ENCODE measurements around the gene KCNF1. TPM values are rescaled to one million over a fixed set of nuclear protein-coding genes. Genes with fewer than 3 reads are reported as not detected.

The KCNF1 gene
- 10 to 100 TPM in 1 of 2 donors, 1 to 10 TPM in 1; 5.2 to 17.0 TPM for total RNA-seq
- 3.5 TPM for polyA plus RNA-seq (2013, experiment 1 of 2)
- polyA plus RNA-seq (2013, experiment 2 of 2) = 4.1 TPM
- long read RNA-seq, experiment 1, transcript KCNF1-201 (1 exons, 2,289 nt) = major isoform, 5 of 5 reads
- long read RNA-seq, experiment 1, partial matches to known transcripts = 0 of 5 reads
- long read RNA-seq, experiment 1, other reads (novel, unspliced or antisense) = 0 of 5 reads
- long read RNA-seq, experiment 2, transcript KCNF1-201 (1 exons, 2,289 nt) = major isoform, 30 of 30 reads
- long read RNA-seq, experiment 2, partial matches to known transcripts = 0 of 30 reads
- long read RNA-seq, experiment 2, other reads (novel, unspliced or antisense) = 0 of 30 reads
- long read RNA-seq, experiment 3, transcript KCNF1-201 (1 exons, 2,289 nt) = major isoform, 7 of 8 reads
- long read RNA-seq, experiment 3, partial matches to known transcripts = 0 of 8 reads
- long read RNA-seq, experiment 3, other reads (novel, unspliced or antisense) = 1 of 8 reads
- long read RNA-seq, experiment 4, partial matches to known transcripts = 0 of 4 reads
- long read RNA-seq, experiment 4, other reads (novel, unspliced or antisense) = 0 of 4 reads

GRCh38 chr2:10911291-10912075 is at the start of gene KCNF1:
Gene KCNF1, plus strand, starts transcription at chr2:10911934. Its CDS starts 493 bp downstream, at chr2:10912427.
- WGBS, 2 experiments (ENCODE audit: insufficient coverage in 1 of 2, insufficient read length in 1 of 2) = 8 to 15% methylated on average over 29 to 53 of the region's 53 CpGs
- H3K27ac ChIP-seq (ENCODE audit: low read depth, low read length) = peak within 1 kb of the TSS; percentile 1
- Mint-ChIP-seq H3K27ac (peak within 1 kb of the TSS; percentile 84), H3K9me3 (no peaks in the 10 kb centered on the region), H3K36me3 (ENCODE audit: low read depth) (peaks cover 3% of the 10 kb centered on the region), H3K27me3 (ENCODE audit: insufficient read depth) (peaks cover 16% of the 10 kb centered on the region), H3K4me3 (peak within 1 kb of the TSS; percentile 64), H3K4me1 (peaks cover 52% of the 10 kb centered on the region)
- peak; percentile 92 for DNase-seq
- H3K4me3 ChIP-seq (ENCODE audit: low read length) = peak within 1 kb of the TSS; percentile 76
- H3K9me3 ChIP-seq (ENCODE audit: control insufficient read depth, low read length) = no peaks in the 10 kb centered on the region
- H3K27me3 ChIP-seq (ENCODE audit: control insufficient read depth, insufficient read depth, low read length, poor library complexity, severe bottlenecking) = peaks cover 11% of the 10 kb centered on the region
- H3K36me3 ChIP-seq (ENCODE audit: control insufficient read depth, insufficient read depth, low read length) = no peaks in the 10 kb centered on the region
- peaks cover 6% of the 10 kb centered on the region for H3K4me1 ChIP-seq (ENCODE audit: control insufficient read depth, insufficient read depth, low read length)
- TF ChIP-seq, protein P1, sequence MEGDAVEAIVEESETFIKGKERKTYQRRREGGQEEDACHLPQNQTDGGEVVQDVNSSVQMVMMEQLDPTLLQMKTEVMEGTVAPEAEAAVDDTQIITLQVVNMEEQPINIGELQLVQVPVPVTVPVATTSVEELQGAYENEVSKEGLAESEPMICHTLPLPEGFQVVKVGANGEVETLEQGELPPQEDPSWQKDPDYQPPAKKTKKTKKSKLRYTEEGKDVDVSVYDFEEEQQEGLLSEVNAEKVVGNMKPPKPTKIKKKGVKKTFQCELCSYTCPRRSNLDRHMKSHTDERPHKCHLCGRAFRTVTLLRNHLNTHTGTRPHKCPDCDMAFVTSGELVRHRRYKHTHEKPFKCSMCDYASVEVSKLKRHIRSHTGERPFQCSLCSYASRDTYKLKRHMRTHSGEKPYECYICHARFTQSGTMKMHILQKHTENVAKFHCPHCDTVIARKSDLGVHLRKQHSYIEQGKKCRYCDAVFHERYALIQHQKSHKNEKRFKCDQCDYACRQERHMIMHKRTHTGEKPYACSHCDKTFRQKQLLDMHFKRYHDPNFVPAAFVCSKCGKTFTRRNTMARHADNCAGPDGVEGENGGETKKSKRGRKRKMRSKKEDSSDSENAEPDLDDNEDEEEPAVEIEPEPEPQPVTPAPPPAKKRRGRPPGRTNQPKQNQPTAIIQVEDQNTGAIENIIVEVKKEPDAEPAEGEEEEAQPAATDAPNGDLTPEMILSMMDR (conservative IDR thresholded peaks at IDR 0.05) = peak; percentile 56
- H3K9ac ChIP-seq (ENCODE audit: extremely low read depth, low read length, poor library complexity, severe bottlenecking) = peak within 1 kb of the TSS; percentile 45

DNA sequence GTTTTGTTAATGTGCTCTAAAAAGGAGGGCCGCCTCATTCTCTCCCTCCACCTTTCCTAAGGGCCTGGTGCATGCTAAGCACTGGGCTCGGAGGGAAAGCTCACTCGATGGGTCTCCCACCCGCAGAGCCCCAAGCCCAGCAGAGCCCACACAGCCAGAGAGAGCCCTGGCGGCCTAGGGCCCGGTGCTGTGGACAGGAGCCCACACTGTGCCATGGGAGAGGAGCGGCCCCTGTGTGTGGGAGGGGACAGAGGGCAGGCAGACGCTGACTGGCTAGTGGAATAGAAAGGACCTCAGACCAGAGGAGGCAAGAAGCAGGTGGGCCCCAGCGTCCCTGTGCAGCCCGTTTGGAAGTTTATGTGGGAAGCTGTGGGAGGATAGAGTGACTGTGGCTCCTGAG is 49.4 kb upstream of the KCNF1 start:
- 83 to 90% methylated on average over 3 to 10 of the region's 10 CpGs for WGBS, 2 experiments (ENCODE audit: insufficient coverage in 1 of 2, insufficient read length in 1 of 2)
- no peaks in the 10 kb centered on the region for H3K36me3 ChIP-seq (ENCODE audit: control insufficient read depth, insufficient read depth, low read length)
- no peak overlapping the region for H3K4me3 ChIP-seq (ENCODE audit: low read length)
- H3K4me3 Mint-ChIP-seq = no peak overlapping the region
- TF ChIP-seq, protein P1 (conservative IDR thresholded peaks at IDR 0.05) = no peak
- H3K27me3 Mint-ChIP-seq (ENCODE audit: insufficient read depth) = peaks cover 8% of the 10 kb centered on the region
- no peak overlapping the region for H3K27ac Mint-ChIP-seq
- no peaks in the 10 kb centered on the region for H3K4me1 ChIP-seq (ENCODE audit: control insufficient read depth, insufficient read depth, low read length)
- no peak overlapping the region for H3K27ac ChIP-seq (ENCODE audit: low read depth, low read length)
- no peak overlapping the region for H3K9ac ChIP-seq (ENCODE audit: extremely low read depth, low read length, poor library complexity, severe bottlenecking)
- peaks cover 14% of the 10 kb centered on the region for H3K4me1 Mint-ChIP-seq
- no peaks in the 10 kb centered on the region for H3K36me3 Mint-ChIP-seq (ENCODE audit: low read depth)
- H3K9me3 ChIP-seq (ENCODE audit: control insufficient read depth, low read length) = no peaks in the 10 kb centered on the region
- H3K9me3 Mint-ChIP-seq = no peaks in the 10 kb centered on the region
- DNase-seq = no peak
- H3K27me3 ChIP-seq (ENCODE audit: control insufficient read depth, insufficient read depth, low read length, poor library complexity, severe bottlenecking) = no peaks in the 10 kb centered on the region

GRCh38 chr2:10863047-10863446 is 48.7 kb upstream of the KCNF1 start:
- H3K4me3 ChIP-seq (ENCODE audit: low read length) = no peak overlapping the region
- peaks cover 8% of the 10 kb centered on the region for H3K27me3 Mint-ChIP-seq (ENCODE audit: insufficient read depth)
- no peak overlapping the region for H3K4me3 Mint-ChIP-seq
- H3K36me3 Mint-ChIP-seq (ENCODE audit: low read depth) = no peaks in the 10 kb centered on the region
- TF ChIP-seq, protein P1 (conservative IDR thresholded peaks at IDR 0.05) = no peak
- H3K4me1 Mint-ChIP-seq = peaks cover 12% of the 10 kb centered on the region
- no peaks in the 10 kb centered on the region for H3K36me3 ChIP-seq (ENCODE audit: control insufficient read depth, insufficient read depth, low read length)
- no peaks in the 10 kb centered on the region for H3K9me3 ChIP-seq (ENCODE audit: control insufficient read depth, low read length)
- no peaks in the 10 kb centered on the region for H3K9me3 Mint-ChIP-seq
- no peaks in the 10 kb centered on the region for H3K4me1 ChIP-seq (ENCODE audit: control insufficient read depth, insufficient read depth, low read length)
- no peaks in the 10 kb centered on the region for H3K27me3 ChIP-seq (ENCODE audit: control insufficient read depth, insufficient read depth, low read length, poor library complexity, severe bottlenecking)
- H3K27ac ChIP-seq (ENCODE audit: low read depth, low read length) = no peak overlapping the region
- H3K9ac ChIP-seq (ENCODE audit: extremely low read depth, low read length, poor library complexity, severe bottlenecking) = no peak overlapping the region
- 93 to 96% methylated on average over 8 to 10 of the region's 10 CpGs for WGBS, 2 experiments (ENCODE audit: insufficient coverage in 1 of 2, insufficient read length in 1 of 2)
- DNase-seq = no peak
- H3K27ac Mint-ChIP-seq = no peak overlapping the region

All from endodermal cell (in vitro differentiated cells).